ENCODE results near the gene ASIC4. TPM values are rescaled to one million over a fixed set of nuclear protein-coding genes. Genes with fewer than 3 reads are reported as not detected.

The ASIC4 gene
- total and polyA plus RNA-seq, 9 of the 15 experiments (the other 6 are each of a cell fraction or from before 2014, with no cell fraction given) = 0.07 to 19.2 (median 4.8) TPM

DNA sequence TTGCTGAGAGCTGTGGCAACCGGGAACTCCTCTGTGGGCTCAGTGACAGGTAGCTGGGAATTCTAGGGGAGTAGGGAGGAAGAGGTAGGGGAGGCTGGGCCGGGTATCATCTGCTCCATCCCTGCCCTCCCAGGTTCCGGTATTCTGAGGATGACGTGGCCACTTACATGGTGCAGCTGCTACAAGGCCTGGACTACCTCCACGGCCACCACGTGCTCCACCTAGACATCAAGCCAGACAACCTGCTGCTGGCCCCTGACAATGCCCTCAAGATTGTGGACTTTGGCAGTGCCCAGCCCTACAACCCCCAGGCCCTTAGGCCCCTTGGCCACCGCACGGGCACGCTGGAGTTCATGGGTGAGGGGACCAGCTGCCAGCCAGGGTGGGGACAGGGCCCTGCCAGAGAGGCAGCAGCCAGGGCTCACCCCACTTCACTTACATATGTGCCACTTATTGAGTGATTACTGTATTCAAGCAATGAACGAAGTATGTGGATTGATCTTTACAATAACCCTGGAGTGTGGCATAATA is 23.6 kb upstream of the ASIC4 start:
- ChIA-PET CTCF (ENCODE audit: low intra/inter-chr PET ratio) (no interaction called here), POLR2A (no interaction called here)
- no peak overlapping the region for H3K4me3 ChIP-seq
- no peaks in the 10 kb centered on the region for H4K20me1 ChIP-seq (replicated peaks; ENCODE audit: control insufficient read depth, insufficient read depth, low read length)
- BruUV-seq (replicated peaks) = no TSS peak
- intact Hi-C loops (cut with micrococcal nuclease) (no loop called here), in situ Hi-C loops (cut with MboI) (loop anchor here (5.0 kb wide), 1 partner anchor 37 kb away; no protein-coding TSS in a partner anchor)
- H3K9me1 ChIP-seq (ENCODE audit: control insufficient read depth, insufficient read depth, low read length) = no peaks in the 10 kb centered on the region
- ATAC-seq (no peak), FAIRE-seq (no peak), DNase-seq (ENCODE audit: extremely low read depth in 1 of 4, low spot score in 3 of 4) (no peak)
- H3K36me3 ChIP-seq (ENCODE audit: control insufficient read depth, insufficient read depth, low read length) = no peaks in the 10 kb centered on the region
- no peak overlapping the region for H3K27ac ChIP-seq (ENCODE audit: extremely low read depth, low read depth, low read length)
- H3K4me2 ChIP-seq (ENCODE audit: insufficient read depth, low read length) = no peak overlapping the region
- 0 out of 3 replicates have a peak, but pooled peaks cover 2% of the 10 kb centered on the region for H3K79me2 ChIP-seq (ENCODE audit: control insufficient read depth, insufficient read depth, low read length)
- H3K9ac ChIP-seq (ENCODE audit: insufficient read depth in 1 of 2, low read depth in 2 of 2, low read length in 2 of 2) = peak overlapping the region in 1 of 2 experiments; percentile 73; a peak in 1 of 4 replicates
- WGBS (ENCODE audit: insufficient coverage, low coverage, missing lambda C conversion rate) = 58% methylated on average over 8 of the region's 10 CpGs
- no peaks in the 10 kb centered on the region for H3K9me3 ChIP-seq (replicated peaks; ENCODE audit: control insufficient read depth, insufficient read depth, low read depth, low read length)
- H3K4me1 ChIP-seq (replicated peaks in 1 of 2; ENCODE audit: control insufficient read depth in 2 of 2, insufficient read depth in 2 of 2, low read length in 2 of 2) = peaks cover 15 to 50% of the 10 kb centered on the region in 2 experiments
- H2AFZ ChIP-seq (ENCODE audit: low read depth, low read length) = no peak overlapping the region
- no peaks in the 10 kb centered on the region for H3K27me3 ChIP-seq (ENCODE audit: control insufficient read depth in 2 of 2, insufficient read depth in 2 of 2, low read length in 2 of 2)
- no peak for TF ChIP-seq FOXM1 (IDR thresholded peaks at IDR 0.05; ENCODE audit: low read depth)
- no peak for TF ChIP-seq FOXM1 (CRISPR knock-in tag; IDR thresholded peaks at IDR 0.05; ENCODE audit: low read depth)
- TF ChIP-seq ZZZ3 (IDR thresholded peaks at IDR 0.05) = no peak

DNA sequence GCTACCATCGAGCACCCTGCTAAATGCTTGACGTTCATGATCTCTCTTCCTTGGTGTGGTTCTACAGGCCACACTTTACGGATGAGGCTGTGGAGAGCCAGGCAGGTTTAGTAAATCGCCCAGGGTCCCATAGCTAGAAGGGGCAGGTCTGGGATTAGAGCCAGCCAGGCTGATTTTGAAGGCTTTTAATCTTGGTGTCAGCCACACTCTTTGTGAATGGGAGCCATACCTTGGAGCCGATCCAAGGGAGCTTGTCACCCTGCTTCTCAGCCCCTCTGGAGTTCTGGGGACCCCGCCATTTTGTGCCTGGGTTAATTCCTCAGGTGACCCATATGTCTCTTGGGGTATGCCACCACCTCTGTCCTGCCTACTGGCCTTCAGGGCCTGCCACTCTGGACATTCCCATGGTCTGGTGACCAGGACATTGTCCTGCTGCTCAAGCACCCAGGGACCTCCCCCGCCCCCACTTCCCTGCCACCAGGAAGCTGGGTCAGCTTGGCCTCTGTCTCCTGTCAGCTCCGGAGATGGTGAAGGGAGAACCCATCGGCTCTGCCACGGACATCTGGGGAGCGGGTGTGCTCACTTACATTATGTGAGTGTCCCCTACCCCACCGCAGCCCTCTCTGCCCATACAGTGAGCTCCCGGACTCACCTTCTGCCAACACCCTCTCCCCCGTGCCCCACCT is 22.9 kb upstream of the ASIC4 start:
- peaks cover 2% of the 10 kb centered on the region; the same call in 1 of the 3 replicates for H3K79me2 ChIP-seq (ENCODE audit: control insufficient read depth, insufficient read depth, low read length)
- no peak for ATAC-seq
- ChIA-PET POLR2A (interaction anchor here (0.6 to 0.8 kb wide), 2 partner anchors 24 to 29 kb away, joined by 3 read pairs; no protein-coding TSS in a partner anchor), CTCF (ENCODE audit: low intra/inter-chr PET ratio) (no interaction called here)
- TF ChIP-seq RBM34 (IDR thresholded peaks at IDR 0.05; ENCODE audit: borderline replicate concordance, insufficient read depth, low read length) = no peak
- TF ChIP-seq CBX1 (IDR thresholded peaks at IDR 0.05; ENCODE audit: low read depth) = no peak
- TF ChIP-seq ETS2 (tag; IDR thresholded peaks at IDR 0.05; ENCODE audit: borderline replicate concordance, poor library complexity, severe bottlenecking) = no peak
- TF ChIP-seq NBN (IDR thresholded peaks at IDR 0.05; ENCODE audit: low read depth) = no peak
- no peak for TF ChIP-seq EP400 (IDR thresholded peaks at IDR 0.05)
- no peak overlapping the region for H3K4me2 ChIP-seq (ENCODE audit: insufficient read depth, low read length)
- no peak for DNase-seq (ENCODE audit: extremely low read depth in 1 of 4, low spot score in 3 of 4)
- no peak overlapping the region for H3K27ac ChIP-seq (ENCODE audit: extremely low read depth, low read depth, low read length)
- in situ Hi-C loops (cut with MboI) = loop anchor here (5.0 kb wide), 1 partner anchor 36 kb away; no protein-coding TSS in a partner anchor
- H3K36me3 ChIP-seq (ENCODE audit: control insufficient read depth, insufficient read depth, low read length) = no peaks in the 10 kb centered on the region
- no peaks in the 10 kb centered on the region for H3K27me3 ChIP-seq (ENCODE audit: control insufficient read depth in 2 of 2, insufficient read depth in 2 of 2, low read length in 2 of 2)
- H3K4me3 ChIP-seq = no peak overlapping the region
- FAIRE-seq = no peak
- intact Hi-C loops (cut with micrococcal nuclease) = no loop called here
- no peaks in the 10 kb centered on the region for H4K20me1 ChIP-seq (replicated peaks; ENCODE audit: control insufficient read depth, insufficient read depth, low read length)
- no peak overlapping the region for H2AFZ ChIP-seq (ENCODE audit: low read depth, low read length)
- no peaks in the 10 kb centered on the region for H3K9me3 ChIP-seq (replicated peaks; ENCODE audit: control insufficient read depth, insufficient read depth, low read depth, low read length)
- peak overlapping the region in 1 of 2 experiments; percentile 68; a peak in 2 of 4 replicates for H3K9ac ChIP-seq (ENCODE audit: insufficient read depth in 1 of 2, low read depth in 2 of 2, low read length in 2 of 2)
- peaks cover 17 to 58% of the 10 kb centered on the region in 2 experiments for H3K4me1 ChIP-seq (replicated peaks in 1 of 2; ENCODE audit: control insufficient read depth in 2 of 2, insufficient read depth in 2 of 2, low read length in 2 of 2)
- BruUV-seq (replicated peaks) = no TSS peak
- no peaks in the 10 kb centered on the region for H3K9me1 ChIP-seq (ENCODE audit: control insufficient read depth, insufficient read depth, low read length)
- WGBS (ENCODE audit: insufficient coverage, low coverage, missing lambda C conversion rate) = 67% methylated on average over 11 of the region's 14 CpGs

Data from K562 (cell line).